GM19395 (cell line): Measurements from ENCODE around the gene FHIT.

Source experiments
- ATAC-seq: cut with Tn5 transposase; IDR thresholded peaks from one replicate; pipeline ENCODE4 v1.9.1; 2021; ENCODE audit warnings: mild to moderate bottlenecking, moderate library complexity; ENCODE audit not compliant: unreplicated experiment

Gene FHIT

GRCh38 chr3:59994732-59995304, 1256.4 kb downstream of the FHIT start:
- ATAC-seq: no peak

DNA sequence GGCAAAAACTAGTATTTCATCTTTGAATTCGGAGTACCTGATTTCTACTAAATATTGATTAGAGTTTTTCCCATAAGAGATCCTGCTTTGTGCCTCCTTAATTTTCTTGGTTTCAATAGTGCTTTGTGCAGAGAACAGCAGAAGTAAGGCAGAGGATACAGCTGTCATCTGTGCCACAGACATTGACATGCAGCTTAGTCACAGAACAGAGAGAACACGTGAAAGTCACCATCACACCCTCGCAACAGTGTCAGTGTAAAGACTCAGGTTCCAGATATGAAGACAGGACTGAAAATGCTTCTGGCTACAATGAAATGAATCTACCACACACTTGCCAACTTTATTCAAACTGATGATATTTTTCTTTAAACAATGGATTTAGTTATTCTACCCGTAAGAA, 1258.7 kb downstream of the FHIT start:
- no peak for ATAC-seq

- no peak for ATAC-seq
These were observed 1260.3 kb downstream of the FHIT start for GRCh38 chr3:59990915-59991314.

GRCh38 chr3:59982510-59982909, 1268.7 kb downstream of the FHIT start:
- no peak for ATAC-seq

DNA sequence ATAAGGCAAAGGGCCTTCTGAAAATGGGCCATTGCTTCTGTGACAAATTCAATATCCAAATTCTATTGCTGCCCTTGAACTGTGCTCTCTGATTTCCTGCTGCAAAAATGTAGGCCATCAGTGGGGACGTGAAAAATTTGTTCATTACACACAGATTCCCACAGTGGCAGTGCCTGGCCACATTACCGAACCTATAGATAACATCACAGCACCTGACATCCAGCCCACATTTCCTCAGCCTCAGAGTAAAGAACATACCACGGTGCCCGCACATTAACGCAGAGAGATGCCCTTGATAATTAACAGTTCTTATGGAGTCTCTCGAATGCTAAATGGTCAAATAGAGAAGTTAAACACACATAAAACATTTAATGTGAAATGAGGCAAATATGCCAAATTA, 1269.9 kb downstream of the FHIT start:
- no peak for ATAC-seq

- ATAC-seq: no peak
These were observed 1270.7 kb downstream of the FHIT start for GRCh38 chr3:59980576-59980975.

- no peak for ATAC-seq
These were observed 1271.7 kb downstream of the FHIT start for GRCh38 chr3:59979542-59979941.

DNA sequence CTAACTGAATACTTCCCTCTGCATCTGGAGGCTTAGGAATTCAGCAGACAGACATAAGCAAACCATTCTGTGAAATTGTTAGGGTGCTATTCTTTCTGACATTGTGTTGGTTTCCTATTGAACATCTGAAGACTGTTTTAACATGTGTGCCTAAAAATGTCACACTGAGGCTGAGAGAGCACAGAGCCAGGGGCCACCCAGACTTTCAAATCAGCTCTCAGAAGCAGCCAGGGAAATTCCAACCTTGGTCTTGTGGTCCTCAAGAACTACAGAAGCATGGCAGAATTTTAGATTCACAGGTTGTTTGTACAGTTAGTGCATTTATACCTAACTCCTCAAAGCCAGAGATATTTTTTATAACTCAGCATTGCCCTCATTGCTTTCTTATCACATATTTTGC, 1272.3 kb downstream of the FHIT start:
- ATAC-seq: peak; percentile 72

GRCh38 chr3:59970796-59971195, 1280.5 kb downstream of the FHIT start:
- no peak for ATAC-seq

DNA sequence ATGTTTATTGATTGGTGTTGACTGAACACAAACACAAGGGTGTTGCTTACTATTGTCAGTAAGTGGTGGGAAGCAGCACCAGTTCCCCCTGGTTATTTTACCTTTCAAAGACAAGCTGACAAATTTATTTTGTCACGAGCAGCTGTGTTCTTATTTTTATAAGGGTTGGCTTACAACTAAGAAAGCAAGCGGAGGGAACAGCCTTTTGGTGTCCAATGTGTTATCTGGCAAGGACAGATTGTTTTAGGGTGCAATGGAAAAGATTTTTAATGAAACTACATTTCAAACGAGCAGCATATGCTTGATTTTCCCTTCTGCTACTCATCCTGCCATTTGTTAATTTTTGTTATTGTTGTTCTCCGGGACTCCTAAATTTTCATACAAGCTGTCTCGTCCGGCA, 1280.9 kb downstream of the FHIT start:
- no peak for ATAC-seq

GRCh38 chr3:59968513-59969045, 1282.7 kb downstream of the FHIT start:
- no peak for ATAC-seq

GRCh38 chr3:59963676-59964075, 1287.6 kb downstream of the FHIT start:
- no peak for ATAC-seq

DNA sequence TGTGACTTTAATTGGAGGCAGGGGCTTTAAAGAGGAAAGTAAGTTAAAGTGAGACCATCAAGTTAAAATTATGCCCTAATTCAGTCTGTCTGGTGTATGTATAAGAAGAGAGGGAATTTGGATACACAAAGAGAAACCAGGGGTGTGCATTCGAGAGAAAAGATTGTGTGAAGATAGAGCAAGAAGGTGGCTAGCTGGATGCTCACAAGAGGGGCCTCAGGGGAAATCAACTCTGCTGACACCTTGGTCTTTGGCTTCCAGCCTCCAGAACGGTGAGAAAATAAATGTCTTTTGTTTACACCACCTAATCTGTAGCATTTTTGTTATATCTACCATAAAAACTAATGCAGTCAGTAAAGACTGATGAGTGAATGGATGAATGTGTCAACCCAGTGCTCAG, 1294.1 kb downstream of the FHIT start:
- ATAC-seq: no peak

DNA sequence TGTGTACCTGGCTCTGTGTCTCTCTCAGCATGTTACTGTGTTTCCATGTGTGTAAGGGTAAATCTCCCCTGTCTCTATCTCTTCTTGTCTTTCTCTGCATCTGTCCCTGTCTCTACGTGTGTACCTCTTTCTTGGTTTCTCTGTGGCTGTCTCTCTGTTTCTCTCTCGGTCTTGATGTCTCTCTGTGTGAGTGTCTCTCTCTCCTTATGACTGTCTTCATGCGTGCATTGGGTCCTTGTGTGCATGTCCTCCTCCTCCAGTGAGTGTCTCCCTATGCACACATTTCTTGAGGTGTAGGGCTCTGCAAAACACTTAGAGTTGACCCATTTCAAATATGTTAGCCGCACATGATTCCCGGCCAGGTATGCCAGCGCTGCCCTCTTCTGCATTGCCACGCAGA, 1298.1 kb downstream of the FHIT start:
- ATAC-seq: no peak

GRCh38 chr3:59949311-59949710, 1301.9 kb downstream of the FHIT start:
- no peak for ATAC-seq

DNA sequence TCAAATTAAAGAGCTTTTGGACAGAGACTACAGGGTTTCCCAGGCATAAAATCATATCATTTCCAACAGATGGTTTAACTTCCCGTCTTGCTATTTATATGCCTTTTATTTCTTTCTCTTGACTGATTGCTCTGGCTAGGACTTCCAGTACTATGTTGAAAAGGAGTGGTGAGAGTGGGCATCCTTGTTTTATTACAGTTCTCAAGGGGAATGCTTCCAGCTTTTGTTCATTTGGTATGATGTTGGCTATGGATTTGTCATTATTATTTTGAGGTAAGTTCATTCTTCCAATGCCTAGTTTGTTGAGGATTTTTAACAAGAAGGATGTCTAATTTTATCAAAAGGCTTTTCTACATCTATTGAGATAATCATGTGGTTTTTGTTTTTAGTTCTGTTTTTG, 1304.9 kb downstream of the FHIT start:
- ATAC-seq: no peak

DNA sequence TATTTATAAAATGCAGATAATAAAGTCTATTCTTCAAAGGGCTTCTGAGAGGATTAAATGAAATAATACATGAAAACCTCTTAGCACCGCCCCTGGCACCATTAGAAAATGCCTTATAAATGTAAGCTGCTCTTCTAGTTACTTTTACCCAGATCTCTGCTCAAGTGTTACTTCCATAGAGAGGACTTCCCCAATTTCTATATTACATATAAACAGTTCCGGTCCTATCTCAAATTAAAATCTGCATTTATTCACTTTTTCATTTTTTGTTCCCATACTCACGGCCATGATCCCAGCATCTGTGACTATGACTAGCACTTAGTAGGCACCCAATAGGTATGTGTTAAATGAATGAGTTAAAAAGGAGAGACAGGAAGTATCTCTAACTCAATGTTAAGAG, 1310.5 kb downstream of the FHIT start:
- no peak for ATAC-seq

DNA sequence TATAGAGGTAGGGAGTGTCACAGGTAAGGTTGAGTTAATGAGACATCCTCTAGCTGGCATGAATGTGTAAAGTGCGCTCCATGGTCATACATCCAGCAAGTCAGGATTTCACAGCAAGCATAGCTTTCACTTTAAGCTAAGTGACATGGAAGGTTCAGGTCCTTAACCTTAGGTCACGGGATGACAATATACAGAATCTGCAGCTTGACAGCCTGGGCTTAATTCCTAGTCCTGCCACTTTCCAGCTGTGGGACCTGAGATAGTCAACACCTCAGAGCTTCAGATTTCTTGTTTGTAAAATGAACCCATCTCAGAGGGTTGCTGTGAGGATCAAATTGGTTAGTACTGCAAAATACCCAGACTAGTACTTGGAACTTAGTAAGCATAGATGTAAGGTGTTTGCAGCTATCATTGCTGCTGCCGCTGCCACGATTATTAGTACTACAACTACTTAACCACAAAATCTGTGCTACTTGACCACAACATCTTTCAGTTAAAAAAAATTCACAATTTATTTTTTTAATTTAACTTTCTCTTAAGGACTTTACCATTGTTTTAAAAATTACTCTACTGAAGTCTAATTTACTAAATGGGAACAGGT, 1311.3 kb downstream of the FHIT start:
- ATAC-seq: no peak

DNA sequence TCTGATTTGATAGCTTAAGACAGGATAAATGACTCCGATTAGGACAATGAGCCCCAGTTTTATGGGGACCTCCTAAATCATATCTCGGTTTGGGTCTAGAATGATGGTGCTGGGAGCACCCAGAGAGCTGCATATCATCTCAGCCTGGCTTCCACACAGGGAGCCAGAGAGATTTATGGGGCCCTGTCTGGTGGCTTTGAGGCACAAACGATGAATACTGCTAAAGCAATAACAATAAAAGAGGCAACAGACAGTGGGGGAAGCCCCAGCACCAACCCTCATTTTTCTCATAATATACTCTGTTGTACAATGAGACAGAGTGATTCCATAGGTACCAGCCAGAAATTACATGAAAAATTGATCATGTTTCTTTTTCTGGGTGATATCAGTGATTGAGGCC, 1312.4 kb downstream of the FHIT start:
- no peak for ATAC-seq

- ATAC-seq: no peak
These were observed 1314.1 kb downstream of the FHIT start for GRCh38 chr3:59937201-59937600.

GRCh38 chr3:59936472-59936871, 1314.8 kb downstream of the FHIT start:
- ATAC-seq: no peak

DNA sequence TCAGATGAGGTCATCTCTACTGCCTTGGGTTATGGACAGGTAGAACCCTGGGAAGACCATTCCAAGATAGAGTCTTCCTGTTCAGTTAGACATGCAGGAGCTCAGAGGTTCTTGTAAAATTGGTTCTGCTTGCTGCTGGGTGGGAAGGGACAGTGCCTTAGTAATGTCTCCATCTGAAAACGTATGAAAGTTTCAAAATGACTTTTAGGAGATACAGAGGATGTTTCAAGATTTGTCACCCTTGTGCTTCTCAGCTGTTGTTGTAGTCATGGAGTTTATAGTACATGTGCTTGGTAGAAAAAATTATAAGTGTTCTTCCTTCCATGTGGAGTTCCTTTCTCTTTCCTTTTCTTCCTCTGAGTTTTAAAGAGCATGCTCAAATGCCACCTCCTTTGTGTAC, 1316.2 kb downstream of the FHIT start:
- peak; percentile 100 for ATAC-seq

GRCh38 chr3:59934560-59934959, 1316.7 kb downstream of the FHIT start:
- ATAC-seq: peak; percentile 27
